OCI-LY7 (cell line): ENCODE measurements around the gene TMTC2.

Source experiments
- CTCF ChIP-seq: fragments of 200-600 bp; sonication (generic); conservative IDR thresholded peaks from 2 replicates; pipeline ENCODE4 v1.5.1; 2014; ENCODE audit warnings: mild to moderate bottlenecking, antibody characterized with exemption, low read length, moderate library complexity, mixed read lengths
- EZH2phosphoT487 ChIP-seq: fragments of 200-600 bp; sonication (generic); IDR thresholded peaks from 2 replicates; pipeline ENCODE4 v1.6.1; 2018; ENCODE audit warnings: low read depth, borderline replicate concordance, mild to moderate bottlenecking, mixed run types, antibody characterized with exemption, low read length, moderate library complexity, mixed read lengths

GRCh38 chr12:82818271-82819035 lies 131.7 kb downstream of the TMTC2 start:
- no peak for TF ChIP-seq CTCF
- TF ChIP-seq EZH2phosphoT487, result no peak
